SK-N-MC (cell line): Measurements from ENCODE around the gene GON4L.
"Not testable (repeated sequence)": the region's sequence is repeated elsewhere in the genome, so short reads cannot be mapped to it uniquely, and the experiment has no call there.

Source experiments
- EZH2 ChIP-seq: fragments of 200-600 bp; sonication (generic); IDR thresholded peaks from one replicate; pipeline ENCODE4 v1.6.1; 2017; ENCODE audit warnings: antibody characterized with exemption
- FOXP2 ChIP-seq: optimal IDR thresholded peaks from 2 replicates; pipeline ENCODE3; 2011; ENCODE audit warnings: mild to moderate bottlenecking, moderate library complexity; ENCODE audit not compliant: insufficient read depth; ENCODE audit errors: extremely low read length, control extremely low read depth
- POLR2AphosphoS5 ChIP-seq: IDR thresholded peaks from 2 replicates; pipeline ENCODE4 v1.6.1; 2012; ENCODE audit warnings: mild to moderate bottlenecking, low read depth, low read length, borderline replicate concordance

DNA sequence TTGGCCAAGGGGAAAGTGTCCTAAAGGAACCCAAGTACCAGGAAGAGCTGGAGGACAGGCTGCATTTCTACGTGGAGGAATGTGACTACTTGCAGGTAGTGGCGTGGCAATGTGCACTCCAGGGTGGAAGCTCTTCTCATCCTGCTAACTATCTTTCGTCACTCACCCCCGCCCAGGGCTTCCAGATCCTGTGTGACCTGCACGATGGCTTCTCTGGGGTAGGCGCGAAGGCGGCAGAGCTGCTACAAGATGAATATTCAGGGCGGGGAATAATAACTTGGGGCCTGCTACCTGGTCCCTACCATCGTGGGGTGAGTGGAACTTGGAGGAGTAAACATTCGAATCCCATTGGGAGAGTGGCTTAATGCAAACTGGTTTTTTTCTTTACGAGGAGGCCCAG, 109.4 kb downstream of the GON4L start:
- not testable (repeated sequence) for TF ChIP-seq POLR2AphosphoS5, EZH2, FOXP2
